IPS-20b (cell line): ENCODE data around the gene MRPL33.
"Not testable (repeated sequence)": the region's sequence is repeated elsewhere in the genome, so short reads cannot be mapped to it uniquely, and the experiment has no call there.

Source experiments
- H3K27ac ChIP-seq: one replicate; pipeline ENCODE4 v1.5.1; 2013; ENCODE audit warnings: low read length
- H3K27me3 ChIP-seq: 2 replicates; pipeline ENCODE4 v1.6.1; 2013; ENCODE audit warnings: mild to moderate bottlenecking, low read length, inconsistent platforms; ENCODE audit not compliant: insufficient read depth
- H3K36me3 ChIP-seq: 2 replicates; pipeline ENCODE4 v1.6.1; 2013; ENCODE audit warnings: low read depth, mild to moderate bottlenecking, inconsistent platforms, low read length, moderate library complexity; ENCODE audit not compliant: insufficient read depth
- H3K4me1 ChIP-seq: 2 replicates; pipeline ENCODE4 v1.6.1; 2013; ENCODE audit warnings: mild to moderate bottlenecking, control low read depth, inconsistent platforms, low read length, moderate library complexity; ENCODE audit not compliant: insufficient read depth
- H3K4me3 ChIP-seq: 2 replicates; pipeline ENCODE4 v1.5.1; 2013; ENCODE audit warnings: mild to moderate bottlenecking, low read length, inconsistent platforms
- H3K9ac ChIP-seq: 2 replicates; pipeline ENCODE4 v1.6.1; 2013; ENCODE audit warnings: low read depth, mild to moderate bottlenecking, inconsistent platforms, low read length, moderate library complexity
- H3K9me3 ChIP-seq: 2 replicates; pipeline ENCODE4 v1.6.1; 2013; ENCODE audit warnings: mild to moderate bottlenecking, low read depth, low read length, inconsistent platforms; ENCODE audit not compliant: insufficient read depth

Gene MRPL33

GRCh38 chr2:27730980-27731691, 40.4 kb upstream of the MRPL33 start:
- Histone ChIP-seq H3K27me3 (no peaks in the 10 kb centered on the region), H3K4me3 (no peak overlapping the region), H3K27ac (no peak overlapping the region), H3K9me3 (no peaks in the 10 kb centered on the region), H3K9ac (no peak overlapping the region), H3K4me1 (peaks cover 3% of the 10 kb centered on the region; the same call in 1 of the 2 replicates), H3K36me3 (no peaks in the 10 kb centered on the region)

- H3K4me1 ChIP-seq: peaks cover 3% of the 10 kb centered on the region; the same call in 1 of the 2 replicates
- H3K9me3 ChIP-seq: no peaks in the 10 kb centered on the region
- H3K4me3 ChIP-seq: no peak overlapping the region
- no peak overlapping the region for H3K9ac ChIP-seq
- H3K36me3 ChIP-seq: no peaks in the 10 kb centered on the region
- H3K27me3 ChIP-seq: no peaks in the 10 kb centered on the region
- H3K27ac ChIP-seq: no peak overlapping the region
These were observed 37.2 kb upstream of the MRPL33 start for GRCh38 chr2:27734305-27734704.

DNA sequence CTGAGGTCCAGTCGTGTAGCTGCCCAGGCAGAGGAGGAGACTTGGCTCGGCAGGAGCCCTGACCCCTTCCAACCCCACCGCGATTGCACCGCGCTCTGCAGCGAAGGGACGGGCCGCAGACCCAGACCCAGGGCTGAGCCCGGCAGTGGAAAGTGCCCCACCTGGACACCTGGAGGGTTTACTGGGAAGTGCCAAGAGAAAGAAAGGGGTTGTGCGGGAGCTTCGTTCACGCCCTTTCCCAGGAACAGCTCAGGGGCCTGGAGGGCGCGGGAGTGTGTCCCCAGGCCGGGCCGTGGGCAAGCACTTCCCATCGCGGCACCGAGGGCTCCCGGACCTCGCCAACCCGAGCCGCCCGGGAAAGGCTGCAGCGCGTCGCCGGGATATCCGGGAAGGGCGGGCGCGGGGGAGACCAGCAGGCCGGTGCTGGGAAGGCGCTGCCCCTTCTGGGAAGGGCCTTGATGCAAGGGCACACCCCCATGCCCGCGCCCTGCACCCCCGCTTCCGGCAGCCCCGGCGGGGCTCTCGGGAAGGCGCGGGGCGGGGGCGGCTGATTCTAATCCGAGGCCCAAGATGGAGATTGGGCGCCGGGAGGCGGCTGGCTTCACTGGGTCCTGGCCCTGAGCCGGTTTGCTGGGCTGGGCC, 36.1 kb upstream of the MRPL33 start:
- Histone ChIP-seq H3K4me3 (peak overlapping the region; percentile 80), H3K27ac (peak overlapping the region; percentile 82)

GRCh38 chr2:27736031-27736889, 35.3 kb upstream of the MRPL33 start:
- H3K36me3 ChIP-seq: no peaks in the 10 kb centered on the region
- peak overlapping the region; percentile 80; the same call in 1 of the 2 replicates for H3K4me3 ChIP-seq
- peaks cover 3% of the 10 kb centered on the region; the same call in 1 of the 2 replicates for H3K4me1 ChIP-seq
- H3K9me3 ChIP-seq: no peaks in the 10 kb centered on the region
- H3K27me3 ChIP-seq: no peaks in the 10 kb centered on the region
- no peak overlapping the region for H3K27ac ChIP-seq
- H3K9ac ChIP-seq: peak overlapping the region; percentile 82; the same call in 1 of the 2 replicates

More for the DNA sequence above, 36.1 kb upstream of the MRPL33 start:
- H3K9me3 ChIP-seq: no peaks in the 10 kb centered on the region
- no peaks in the 10 kb centered on the region for H3K27me3 ChIP-seq
- H3K9ac ChIP-seq: peak overlapping the region; percentile 82
- H3K36me3 ChIP-seq: no peaks in the 10 kb centered on the region
- H3K4me1 ChIP-seq: peaks cover 3% of the 10 kb centered on the region; the same call in 1 of the 2 replicates

DNA sequence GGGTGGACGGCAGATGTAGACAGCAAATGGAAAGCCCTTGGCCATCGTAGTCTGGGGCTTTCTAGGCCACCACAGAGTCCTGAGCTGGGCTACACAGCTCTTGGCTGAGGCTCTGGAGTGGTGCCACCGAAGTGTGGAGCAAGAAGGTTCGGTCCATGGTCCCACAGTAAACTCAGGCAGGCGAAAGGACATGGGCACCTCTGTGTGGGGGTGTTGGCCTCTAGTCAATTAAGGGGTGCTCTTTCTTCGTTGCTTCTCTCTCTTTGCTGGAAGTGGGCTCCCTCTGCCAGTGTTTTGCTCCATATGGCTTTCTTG, 34.7 kb upstream of the MRPL33 start:
- peaks cover 3% of the 10 kb centered on the region; the same call in 1 of the 2 replicates for H3K4me1 ChIP-seq

DNA sequence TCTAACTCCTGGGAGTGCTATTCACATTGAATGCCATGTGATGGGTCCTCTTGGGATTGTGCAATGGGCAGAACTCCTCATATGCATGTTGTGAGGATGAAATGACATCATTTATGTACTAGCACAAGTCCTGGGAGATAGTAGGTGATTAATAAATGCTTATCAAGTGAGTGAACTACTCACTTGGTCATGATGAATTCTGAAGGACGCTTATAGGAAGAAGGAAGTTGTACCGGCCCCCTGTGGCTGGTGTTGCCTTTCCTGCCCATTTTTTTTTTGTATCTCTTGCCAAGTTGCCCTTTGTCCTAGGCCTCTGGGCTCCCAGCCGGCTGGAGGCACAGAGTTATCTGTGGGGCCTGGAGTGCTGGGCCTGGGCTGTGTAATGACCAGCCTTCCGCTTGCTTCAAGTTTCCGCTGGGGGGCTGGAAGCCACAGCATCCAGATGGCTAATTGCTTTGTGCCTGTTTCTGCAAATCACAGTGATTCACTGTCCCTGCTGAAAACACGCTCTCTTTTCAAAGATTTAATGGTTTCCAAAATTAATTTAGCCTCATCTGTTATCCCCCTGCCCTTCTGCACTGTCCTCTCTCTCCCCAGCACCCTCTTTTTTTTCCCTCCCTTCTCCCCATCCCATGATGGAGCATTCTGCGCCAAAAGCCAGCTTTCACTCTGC, 33.7 kb upstream of the MRPL33 start:
- Histone ChIP-seq H3K9ac (no peak overlapping the region), H3K4me3 (no peak overlapping the region), H3K27me3 (no peaks in the 10 kb centered on the region), H3K36me3 (no peaks in the 10 kb centered on the region), H3K27ac (no peak overlapping the region), H3K9me3 (no peaks in the 10 kb centered on the region), H3K4me1 (peaks cover 3% of the 10 kb centered on the region; the same call in 1 of the 2 replicates)

More for the DNA sequence above, 34.7 kb upstream of the MRPL33 start:
- no peaks in the 10 kb centered on the region for H3K9me3 ChIP-seq
- H3K4me3 ChIP-seq: no peak overlapping the region
- H3K36me3 ChIP-seq: no peaks in the 10 kb centered on the region
- H3K27ac ChIP-seq: no peak overlapping the region
- H3K27me3 ChIP-seq: no peaks in the 10 kb centered on the region
- H3K9ac ChIP-seq: no peak overlapping the region

- Histone ChIP-seq H3K9ac (no peak overlapping the region), H3K27me3 (no peaks in the 10 kb centered on the region), H3K4me1 (peaks cover 3% of the 10 kb centered on the region; the same call in 1 of the 2 replicates), H3K27ac (no peak overlapping the region), H3K4me3 (no peak overlapping the region), H3K9me3 (no peaks in the 10 kb centered on the region), H3K36me3 (no peaks in the 10 kb centered on the region)
These were observed 33.0 kb upstream of the MRPL33 start for GRCh38 chr2:27738349-27739057.

- H3K4me3 ChIP-seq: no peak overlapping the region
- H3K27ac ChIP-seq: no peak overlapping the region
- H3K36me3 ChIP-seq: no peaks in the 10 kb centered on the region
- H3K27me3 ChIP-seq: no peaks in the 10 kb centered on the region
- no peak overlapping the region for H3K9ac ChIP-seq
- H3K4me1 ChIP-seq: peaks cover 3% of the 10 kb centered on the region; the same call in 1 of the 2 replicates
- H3K9me3 ChIP-seq: no peaks in the 10 kb centered on the region
These were observed 32.5 kb upstream of the MRPL33 start for GRCh38 chr2:27739058-27739373.

DNA sequence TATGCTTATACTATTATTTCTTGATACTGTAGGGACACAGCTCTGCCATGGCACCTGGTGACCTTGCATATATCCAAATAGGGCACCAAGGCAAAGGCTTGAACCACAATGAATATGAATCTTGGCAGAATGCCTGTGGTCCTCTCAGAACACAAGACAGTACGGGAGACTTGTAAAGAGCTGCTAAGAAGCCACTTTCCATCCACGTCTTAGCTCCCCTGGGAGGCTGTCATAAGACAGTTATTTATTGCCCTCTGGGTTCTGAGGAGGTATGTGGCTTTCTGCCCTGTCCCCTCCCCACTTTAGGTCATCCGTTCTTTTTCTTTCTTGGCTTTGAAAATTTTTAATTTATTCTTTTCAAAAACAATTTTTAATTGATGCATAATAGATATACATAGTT, 29.8 kb upstream of the MRPL33 start:
- H3K9ac ChIP-seq: no peak overlapping the region

DNA sequence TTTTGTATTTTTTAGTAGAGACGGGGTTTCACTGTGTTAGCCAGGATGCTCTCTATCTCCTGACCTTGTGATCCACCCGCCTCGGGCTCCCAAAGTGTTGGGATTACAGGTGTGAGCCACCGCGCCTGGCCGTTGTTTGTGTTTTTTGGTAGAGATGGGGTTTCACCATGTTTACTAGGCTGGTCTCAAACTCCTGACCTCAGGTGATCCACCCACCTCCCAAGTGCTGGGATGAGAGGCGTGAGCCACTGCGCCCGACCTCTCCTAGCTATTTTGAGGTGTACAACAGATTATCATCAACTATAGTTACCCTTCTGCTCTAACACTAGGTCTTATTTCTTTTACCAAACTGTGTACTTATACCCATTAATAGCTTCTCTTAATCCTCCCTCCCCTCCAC, 28.9 kb upstream of the MRPL33 start:
- Histone ChIP-seq H3K4me3 (no peak overlapping the region), H3K9ac (no peak overlapping the region), H3K9me3 (no peaks in the 10 kb centered on the region)

More for the DNA sequence above, 29.8 kb upstream of the MRPL33 start:
- H3K36me3 ChIP-seq: no peaks in the 10 kb centered on the region
- no peak overlapping the region for H3K27ac ChIP-seq
- no peak overlapping the region for H3K4me3 ChIP-seq
- H3K4me1 ChIP-seq: no peaks in the 10 kb centered on the region
- H3K27me3 ChIP-seq: no peaks in the 10 kb centered on the region
- H3K9me3 ChIP-seq: no peaks in the 10 kb centered on the region

GRCh38 chr2:27745494-27745893, 26.0 kb upstream of the MRPL33 start:
- not testable (repeated sequence) for H3K9ac ChIP-seq, H3K27ac ChIP-seq, H3K9me3 ChIP-seq, H3K27me3 ChIP-seq, H3K4me1 ChIP-seq, H3K36me3 ChIP-seq, H3K4me3 ChIP-seq

More for the DNA sequence above, 28.9 kb upstream of the MRPL33 start:
- Histone ChIP-seq H3K27me3 (no peaks in the 10 kb centered on the region), H3K4me1 (no peaks in the 10 kb centered on the region), H3K27ac (no peak overlapping the region), H3K36me3 (no peaks in the 10 kb centered on the region)
